ENCODE results near the gene PCDHAC1. TPM values are rescaled to one million over a fixed set of nuclear protein-coding genes. Genes with fewer than 3 reads are reported as not detected.

PCDHAC1 gene
- total RNA-seq, 1 experiment from 2014 or later = 0.59 TPM

- Histone ChIP-seq H3K27me3 (ENCODE audit: control insufficient read depth, insufficient read depth, low read length) (no peaks in the 10 kb centered on the region), H3K4me1 (ENCODE audit: control insufficient read depth, insufficient read depth, low read length) (peaks cover 3% of the 10 kb centered on the region; the same call in 1 of the 2 replicates), H3K9me3 (ENCODE audit: control insufficient read depth, insufficient read depth, low read depth, low read length) (no peaks in the 10 kb centered on the region), H3K36me3 (ENCODE audit: control insufficient read depth, insufficient read depth, low read length) (no peaks in the 10 kb centered on the region), H3K4me3 (ENCODE audit: low read depth in 2 of 2, low read length in 2 of 2) (no peak overlapping the region), H3K27ac (ENCODE audit: low read length) (no peak overlapping the region)
- ATAC-seq (no peak), DNase-seq (ENCODE audit: low read depth, low spot score) (no peak)
- TF ChIP-seq, protein P1, sequence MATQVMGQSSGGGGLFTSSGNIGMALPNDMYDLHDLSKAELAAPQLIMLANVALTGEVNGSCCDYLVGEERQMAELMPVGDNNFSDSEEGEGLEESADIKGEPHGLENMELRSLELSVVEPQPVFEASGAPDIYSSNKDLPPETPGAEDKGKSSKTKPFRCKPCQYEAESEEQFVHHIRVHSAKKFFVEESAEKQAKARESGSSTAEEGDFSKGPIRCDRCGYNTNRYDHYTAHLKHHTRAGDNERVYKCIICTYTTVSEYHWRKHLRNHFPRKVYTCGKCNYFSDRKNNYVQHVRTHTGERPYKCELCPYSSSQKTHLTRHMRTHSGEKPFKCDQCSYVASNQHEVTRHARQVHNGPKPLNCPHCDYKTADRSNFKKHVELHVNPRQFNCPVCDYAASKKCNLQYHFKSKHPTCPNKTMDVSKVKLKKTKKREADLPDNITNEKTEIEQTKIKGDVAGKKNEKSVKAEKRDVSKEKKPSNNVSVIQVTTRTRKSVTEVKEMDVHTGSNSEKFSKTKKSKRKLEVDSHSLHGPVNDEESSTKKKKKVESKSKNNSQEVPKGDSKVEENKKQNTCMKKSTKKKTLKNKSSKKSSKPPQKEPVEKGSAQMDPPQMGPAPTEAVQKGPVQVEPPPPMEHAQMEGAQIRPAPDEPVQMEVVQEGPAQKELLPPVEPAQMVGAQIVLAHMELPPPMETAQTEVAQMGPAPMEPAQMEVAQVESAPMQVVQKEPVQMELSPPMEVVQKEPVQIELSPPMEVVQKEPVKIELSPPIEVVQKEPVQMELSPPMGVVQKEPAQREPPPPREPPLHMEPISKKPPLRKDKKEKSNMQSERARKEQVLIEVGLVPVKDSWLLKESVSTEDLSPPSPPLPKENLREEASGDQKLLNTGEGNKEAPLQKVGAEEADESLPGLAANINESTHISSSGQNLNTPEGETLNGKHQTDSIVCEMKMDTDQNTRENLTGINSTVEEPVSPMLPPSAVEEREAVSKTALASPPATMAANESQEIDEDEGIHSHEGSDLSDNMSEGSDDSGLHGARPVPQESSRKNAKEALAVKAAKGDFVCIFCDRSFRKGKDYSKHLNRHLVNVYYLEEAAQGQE (IDR thresholded peaks at IDR 0.05; ENCODE audit: insufficient read depth in 1 of 2, low read depth in 2 of 2, low read length in 1 of 2) = no peak
- TF ChIP-seq POLR2AphosphoS5 (IDR thresholded peaks at IDR 0.05; ENCODE audit: low read depth, low read length) (no peak), SIN3A (IDR thresholded peaks at IDR 0.05; ENCODE audit: borderline replicate concordance, insufficient read depth, low read depth, low read length) (no peak), TCF7L2 (IDR thresholded peaks at IDR 0.05; ENCODE audit: low read depth, low read length) (no peak), CTCF (IDR thresholded peaks at IDR 0.05) (no peak)
- intact Hi-C loops (cut with micrococcal nuclease; ENCODE audit: unreplicated experiment) = no loop called here
- BruUV-seq (replicated peaks) = no TSS peak
- POLR2A ChIA-PET = no interaction called here
- CTCF ChIA-PET = no interaction called here
- in situ Hi-C loops (cut with HindIII; ENCODE audit: low pct_unique_long_range_greater_than_20kb, low sequenced_read_pairs) = no loop called here
Observed at GRCh38 chr5:140973550-140973949, 47.5 kb downstream of the PCDHAC1 start.

GRCh38 chr5:140977003-140977402 lies 50.9 kb downstream of the PCDHAC1 start:
- Histone ChIP-seq H3K9me3 (ENCODE audit: control insufficient read depth, insufficient read depth, low read depth, low read length) (no peaks in the 10 kb centered on the region), H3K36me3 (ENCODE audit: control insufficient read depth, insufficient read depth, low read length) (no peaks in the 10 kb centered on the region), H3K4me1 (ENCODE audit: control insufficient read depth, insufficient read depth, low read length) (no peaks in the 10 kb centered on the region), H3K27me3 (ENCODE audit: control insufficient read depth, insufficient read depth, low read length) (no peaks in the 10 kb centered on the region), H3K27ac (ENCODE audit: low read length) (no peak overlapping the region), H3K4me3 (ENCODE audit: low read depth in 2 of 2, low read length in 2 of 2) (no peak overlapping the region)
- ATAC-seq (no peak), DNase-seq (ENCODE audit: low read depth, low spot score) (no peak)
- intact Hi-C loops (cut with micrococcal nuclease; ENCODE audit: unreplicated experiment) = no loop called here
- ChIA-PET CTCF (no interaction called here), POLR2A (no interaction called here)
- TF ChIP-seq SIN3A (IDR thresholded peaks at IDR 0.05; ENCODE audit: borderline replicate concordance, insufficient read depth, low read depth, low read length) = no peak
- no peak for TF ChIP-seq CTCF (IDR thresholded peaks at IDR 0.05)
- TF ChIP-seq POLR2AphosphoS5 (IDR thresholded peaks at IDR 0.05; ENCODE audit: low read depth, low read length) = no peak
- TF ChIP-seq, protein P1 (IDR thresholded peaks at IDR 0.05; ENCODE audit: insufficient read depth in 1 of 2, low read depth in 2 of 2, low read length in 1 of 2) = no peak
- TF ChIP-seq TCF7L2 (IDR thresholded peaks at IDR 0.05; ENCODE audit: low read depth, low read length) = no peak
- in situ Hi-C loops (cut with HindIII; ENCODE audit: low pct_unique_long_range_greater_than_20kb, low sequenced_read_pairs) = no loop called here
- no TSS peak for BruUV-seq (replicated peaks)

Data from Panc1 (cell line).